Body of pancreas (tissue), 4 donors: ENCODE results near the gene TPP2. TPM values are rescaled to one million over a fixed set of nuclear protein-coding genes. Genes with fewer than 3 reads are reported as not detected.

Experiments
- ATAC-seq: fragments of 150-250 bp; one replicate; pipeline ENCODE4 v1.9.1; 2016
- DNase-seq, 4 donors: peaks; one replicate each; pipeline ENCODE4 v3.0.0-alpha.2; 2019
- H3K27ac ChIP-seq, 4 donors: fragments of 200-600 bp; sonication (generic); 1 replicate in 3 of 4; 2 replicates in 1 of 4; pipeline versions ENCODE4 v1.5.1 to v1.6.1; 2016 to 2019; ENCODE audit warnings: mild to moderate bottlenecking in 1 of 4, mixed read lengths in 1 of 4, moderate library complexity in 1 of 4
- H3K27me3 ChIP-seq, 2 donors: fragments of 200-600 bp; sonication (generic); one replicate each; pipeline ENCODE4 v1.6.0; 2016; ENCODE audit warnings: mild to moderate bottlenecking in 1 of 2
- H3K36me3 ChIP-seq, 2 donors: fragments of 200-600 bp; sonication (generic); replicated peaks in 1 of 2; 2 replicates each; pipeline ENCODE4 v1.5.1; 2016; ENCODE audit warnings: low read depth in 2 of 2; ENCODE audit not compliant: insufficient read depth in 1 of 2
- H3K4me1 ChIP-seq: fragments of 200-600 bp; sonication (generic); one replicate; pipeline ENCODE4 v1.6.0; 2016
- H3K4me3 ChIP-seq, 2 donors: fragments of 200-600 bp; sonication (generic); 1 replicate in 1 of 2; 2 replicates in 1 of 2; pipeline ENCODE4 v1.5.1; 2016 to 2019
- H3K9me3 ChIP-seq, 3 donors: fragments of 200-600 bp; sonication (generic); 1 replicate in 2 of 3; 2 replicates in 1 of 3; pipeline ENCODE4 v1.5.1; 2016
- POLR2A ChIP-seq, 3 donors: fragments of 450-650 bp; IDR thresholded peaks; one replicate each; pipeline ENCODE4 v1.6.1; 2016; ENCODE audit warnings: antibody characterized with exemption in 3 of 3, mild to moderate bottlenecking in 2 of 3
- WGBS, 2 donors: methylation state at CpG; one replicate each; pipeline ENCODE4 v1.1.5; 2017; 5-methylcytosine and 5-hydroxymethylcytosine counted together
- intact Hi-C: fragments of 100-400 bp; cut with DNase I; formaldehyde crosslinking; loops from one replicate; pipeline ENCODE4 v1.15.1; 2023
- total RNA-seq, 2 donors: library from RNA; depleted of rRNA; stranded (reverse); fragments of >200 nt; gene quantifications; one replicate each; pipeline ENCODE4 v1.1.0, GENCODE V29; 2016
- TF ChIP-seq, protein P1 (sequence below), 7 experiments: fragments of 450-650 bp in 4 of 7; fragments of 200-600 bp in 3 of 7; sonication (generic) in 3 of 7; IDR thresholded peaks; one replicate each; pipeline ENCODE4 v1.5.1; 2016 to 2019; ENCODE audit warnings: antibody characterized with exemption in 7 of 7

The TPP2 gene
- total RNA-seq, 2 donors from 2014 or later: 29.3 to 73.5 TPM

DNA sequence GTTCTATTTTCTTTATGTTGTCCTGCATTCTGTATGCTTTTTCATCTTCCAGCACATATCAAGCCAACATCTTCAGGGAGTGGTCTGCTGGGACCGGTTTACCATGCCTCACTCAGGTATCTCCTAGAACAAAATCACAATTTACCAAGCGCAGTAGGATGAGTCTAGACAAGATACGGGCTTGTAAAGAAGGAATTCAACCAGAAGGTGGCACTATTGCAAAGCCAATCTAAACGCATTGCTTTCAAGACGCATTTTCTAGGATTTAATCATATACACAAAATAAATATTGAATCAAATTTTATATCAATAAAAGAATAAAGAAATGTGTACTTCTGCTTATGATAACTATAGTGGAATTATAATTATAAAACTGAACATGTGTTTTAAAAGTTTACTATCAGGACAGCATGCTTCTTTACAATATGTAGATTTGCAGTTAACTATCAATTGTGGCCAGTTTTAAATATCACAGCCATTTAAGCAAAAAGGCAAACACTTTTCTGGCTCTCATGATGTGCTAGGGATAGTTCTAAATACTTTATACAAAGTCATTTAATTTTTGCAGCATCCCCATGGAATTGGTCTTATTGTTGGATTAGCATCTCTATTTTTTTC is 16.1 kb upstream of the TPP2 start:
- DNase-seq: peak in 3 of 4 donors; percentile 18 to 49 (median 19)
- Histone ChIP-seq H3K27me3 (no peaks in the 10 kb centered on the region), H3K4me1 (no peaks in the 10 kb centered on the region), H3K36me3 (no peaks in the 10 kb centered on the region), H3K27ac (no peak overlapping the region), H3K4me3 (no peak overlapping the region), H3K9me3 (no peaks in the 10 kb centered on the region)
- ATAC-seq: peak; percentile 47
- WGBS, 2 donors: 0 to 1% methylated on average over 5 of the region's 5 CpGs
- TF ChIP-seq, protein P1, sequence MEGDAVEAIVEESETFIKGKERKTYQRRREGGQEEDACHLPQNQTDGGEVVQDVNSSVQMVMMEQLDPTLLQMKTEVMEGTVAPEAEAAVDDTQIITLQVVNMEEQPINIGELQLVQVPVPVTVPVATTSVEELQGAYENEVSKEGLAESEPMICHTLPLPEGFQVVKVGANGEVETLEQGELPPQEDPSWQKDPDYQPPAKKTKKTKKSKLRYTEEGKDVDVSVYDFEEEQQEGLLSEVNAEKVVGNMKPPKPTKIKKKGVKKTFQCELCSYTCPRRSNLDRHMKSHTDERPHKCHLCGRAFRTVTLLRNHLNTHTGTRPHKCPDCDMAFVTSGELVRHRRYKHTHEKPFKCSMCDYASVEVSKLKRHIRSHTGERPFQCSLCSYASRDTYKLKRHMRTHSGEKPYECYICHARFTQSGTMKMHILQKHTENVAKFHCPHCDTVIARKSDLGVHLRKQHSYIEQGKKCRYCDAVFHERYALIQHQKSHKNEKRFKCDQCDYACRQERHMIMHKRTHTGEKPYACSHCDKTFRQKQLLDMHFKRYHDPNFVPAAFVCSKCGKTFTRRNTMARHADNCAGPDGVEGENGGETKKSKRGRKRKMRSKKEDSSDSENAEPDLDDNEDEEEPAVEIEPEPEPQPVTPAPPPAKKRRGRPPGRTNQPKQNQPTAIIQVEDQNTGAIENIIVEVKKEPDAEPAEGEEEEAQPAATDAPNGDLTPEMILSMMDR (IDR thresholded peaks at IDR 0.05): peak; percentile 9 to 74 (median 69)
- no peak for TF ChIP-seq POLR2A (IDR thresholded peaks at IDR 0.05)
- intact Hi-C loops: no loop called here

DNA sequence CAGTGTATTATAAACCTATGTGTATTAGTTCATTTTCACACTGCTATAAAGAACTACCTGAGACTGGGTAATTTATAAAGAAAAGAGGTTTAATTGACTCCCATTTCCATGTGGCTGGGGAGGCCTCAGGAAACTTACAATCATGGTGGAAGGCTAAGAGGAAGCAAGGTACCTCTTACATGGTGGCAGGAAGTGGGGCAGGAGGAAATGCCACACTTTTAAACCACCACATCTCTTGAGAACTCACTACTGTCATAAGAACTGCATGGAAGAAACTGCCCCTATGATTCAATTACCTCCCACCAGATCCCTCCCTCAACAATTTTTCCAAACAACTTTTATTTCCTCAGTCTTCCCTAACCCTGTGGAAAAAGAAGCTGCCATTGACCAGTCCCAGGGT is 14.5 kb upstream of the TPP2 start:
- intact Hi-C loops: no loop called here
- H3K9me3 ChIP-seq: no peaks in the 10 kb centered on the region
- H3K27me3 ChIP-seq: no peaks in the 10 kb centered on the region
- no peak overlapping the region for H3K27ac ChIP-seq
- ATAC-seq (no peak), DNase-seq (no peak)
- H3K36me3 ChIP-seq: no peaks in the 10 kb centered on the region
- no peaks in the 10 kb centered on the region for H3K4me1 ChIP-seq
- no peak for TF ChIP-seq POLR2A (IDR thresholded peaks at IDR 0.05)
- TF ChIP-seq, protein P1 (IDR thresholded peaks at IDR 0.05): no peak
- H3K4me3 ChIP-seq: no peak overlapping the region

DNA sequence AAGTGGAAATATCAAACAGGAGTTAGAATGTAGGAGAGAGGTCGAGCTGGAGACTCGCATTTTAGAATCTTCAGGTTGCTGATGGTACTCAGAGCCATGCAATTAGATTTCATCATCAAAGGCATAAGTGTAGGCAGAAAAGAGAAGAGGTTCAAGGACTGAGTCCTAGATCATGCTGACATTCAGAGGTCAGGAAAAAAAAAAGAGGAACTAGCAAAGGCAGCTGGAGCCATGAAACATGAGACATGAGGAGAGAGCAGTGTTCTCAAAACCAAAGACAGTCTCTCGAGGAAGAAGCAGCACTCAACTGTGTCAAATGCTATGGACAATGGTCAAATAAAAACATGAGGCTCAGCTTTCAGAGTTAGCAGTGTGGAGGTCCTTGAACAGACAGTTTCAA is 12.4 kb upstream of the TPP2 start:
- no peak for ATAC-seq
- no peak for DNase-seq
- intact Hi-C loops: no loop called here
- no peak overlapping the region for H3K4me3 ChIP-seq
- H3K36me3 ChIP-seq: no peaks in the 10 kb centered on the region
- H3K9me3 ChIP-seq: no peaks in the 10 kb centered on the region
- no peak for TF ChIP-seq POLR2A (IDR thresholded peaks at IDR 0.05)
- TF ChIP-seq, protein P1 (IDR thresholded peaks at IDR 0.05): no peak
- no peaks in the 10 kb centered on the region for H3K4me1 ChIP-seq
- no peaks in the 10 kb centered on the region for H3K27me3 ChIP-seq
- WGBS, 2 donors: 32 to 36% methylated on average over 3 of the region's 3 CpGs
- H3K27ac ChIP-seq: no peak overlapping the region

DNA sequence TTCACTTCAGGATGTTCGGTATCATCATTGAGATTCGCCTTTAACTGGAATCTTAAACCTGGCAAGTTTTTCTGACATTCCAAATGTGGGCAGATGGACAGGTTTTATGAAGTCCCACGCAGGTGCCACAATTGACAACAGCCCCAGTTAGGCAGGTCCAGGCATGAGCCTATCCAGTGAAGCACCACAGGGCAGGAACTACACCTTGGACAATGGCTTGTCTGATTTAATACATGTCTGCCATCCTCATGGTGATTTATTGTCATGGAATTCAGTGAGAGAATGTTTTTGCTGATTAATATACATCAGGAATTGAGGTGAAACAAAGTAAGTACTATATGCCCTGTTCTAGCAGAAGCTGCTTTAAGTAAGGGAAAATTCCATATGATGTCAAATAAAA is 10.2 kb upstream of the TPP2 start:
- no peaks in the 10 kb centered on the region for H3K9me3 ChIP-seq
- no peaks in the 10 kb centered on the region for H3K36me3 ChIP-seq
- intact Hi-C loops: no loop called here
- no peaks in the 10 kb centered on the region for H3K4me1 ChIP-seq
- H3K4me3 ChIP-seq: no peak overlapping the region
- no peak for DNase-seq
- H3K27ac ChIP-seq: no peak overlapping the region
- WGBS, 2 donors: 72 to 84% methylated on average over 3 of the region's 3 CpGs
- TF ChIP-seq, protein P1 (IDR thresholded peaks at IDR 0.05): no peak
- TF ChIP-seq POLR2A (IDR thresholded peaks at IDR 0.05): no peak
- no peak for ATAC-seq
- H3K27me3 ChIP-seq: no peaks in the 10 kb centered on the region

DNA sequence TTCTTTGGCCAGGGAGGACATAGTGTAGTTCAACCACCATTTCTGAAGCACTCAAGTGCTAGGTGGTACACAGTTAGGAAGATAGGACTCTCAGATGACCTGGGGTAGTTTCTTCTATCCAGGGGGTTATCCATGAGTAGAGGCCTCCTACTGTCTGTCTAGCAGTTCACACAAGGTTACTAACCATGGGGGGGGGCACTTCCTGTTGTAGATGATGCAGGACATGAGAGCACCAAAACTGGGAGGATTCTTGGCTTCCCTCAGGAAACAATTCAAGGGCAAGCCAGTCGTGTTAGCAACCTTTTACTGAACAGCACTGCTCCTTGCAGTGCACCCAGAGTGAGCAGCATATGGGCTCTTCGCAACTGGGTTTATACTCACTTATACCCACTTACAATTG is 8.9 kb upstream of the TPP2 start:
- DNase-seq (no peak), ATAC-seq (no peak)
- Histone ChIP-seq H3K9me3 (no peaks in the 10 kb centered on the region), H3K27ac (no peak overlapping the region), H3K36me3 (no peaks in the 10 kb centered on the region), H3K4me3 (no peak overlapping the region), H3K27me3 (no peaks in the 10 kb centered on the region), H3K4me1 (peaks cover 9% of the 10 kb centered on the region)
- TF ChIP-seq, protein P1 (IDR thresholded peaks at IDR 0.05): no peak
- no peak for TF ChIP-seq POLR2A (IDR thresholded peaks at IDR 0.05)
- intact Hi-C loops: no loop called here
- 48 to 57% methylated on average over 2 of the region's 2 CpGs for WGBS, 2 donors
